CD8-positive, alpha-beta memory T cell (primary cell): ENCODE data around the gene DIAPH2. TPM values are rescaled to one million over a fixed set of nuclear protein-coding genes. Genes with fewer than 3 reads are reported as not detected.
A peak's percentile ranks its signal among the peaks of the same experiment; 100 is the strongest.
"Not testable (repeated sequence)": the region's sequence is repeated elsewhere in the genome, so short reads cannot be mapped to it uniquely, and the experiment has no call there.

Experiments used
- CTCF ChIA-PET: fragments of 350-600 bp; sonication (Branson Sonifier 250); formaldehyde crosslinking; loops from one replicate; lab custom pipeline; 2021; ENCODE audit warnings: antibody characterized with exemption; lab: Charles Lee
- POLR2A ChIA-PET: fragments of 350-600 bp; sonication (Branson Sonifier 250); formaldehyde crosslinking; loops from one replicate; lab custom pipeline; 2021; ENCODE audit warnings: antibody characterized with exemption; lab: Charles Lee
- DNase-seq, 5 donors: peaks; one replicate each; pipeline versions ENCODE4 v3.0.0 to v3.0.0-alpha.2; 2020 to 2022; ENCODE audit warnings: mixed read lengths in 1 of 5
- H3K27ac ChIP-seq: one replicate; pipeline ENCODE4 v1.7.0; 2013; ENCODE audit warnings: low read depth, mild to moderate bottlenecking, low read length, moderate library complexity
- H3K27me3 ChIP-seq: 2 replicates; pipeline ENCODE4 v1.7.0; 2013; ENCODE audit warnings: low read length, mild to moderate bottlenecking; ENCODE audit not compliant: insufficient read depth, poor library complexity, severe bottlenecking
- H3K36me3 ChIP-seq: 2 replicates; pipeline ENCODE4 v1.7.0; 2013; ENCODE audit warnings: mild to moderate bottlenecking, low read length, moderate library complexity; ENCODE audit not compliant: insufficient read depth
- H3K4me1 ChIP-seq: 2 replicates; pipeline ENCODE4 v1.7.0; 2013; ENCODE audit warnings: mild to moderate bottlenecking, low read length, moderate library complexity; ENCODE audit not compliant: insufficient read depth
- H3K4me3 ChIP-seq: 2 replicates; pipeline ENCODE4 v1.7.0; 2013; ENCODE audit warnings: mild to moderate bottlenecking, low read length
- H3K9me3 ChIP-seq: 2 replicates; pipeline ENCODE4 v1.7.0; 2013; ENCODE audit warnings: mild to moderate bottlenecking, low read length
- H3K27ac Mint-ChIP-seq, 8 donors: one replicate each; pipeline ENCODE4 v1.8.0; 2020 to 2021; ENCODE audit warnings: mixed read lengths in 8 of 8, mild to moderate bottlenecking in 6 of 8, inconsistent platforms in 3 of 8, moderate library complexity in 3 of 8
- H3K27me3 Mint-ChIP-seq, 2 donors: one replicate each; pipeline ENCODE4 v1.8.0; 2020 to 2021; ENCODE audit warnings: mixed read lengths in 2 of 2, mild to moderate bottlenecking in 1 of 2, moderate library complexity in 1 of 2
- H3K36me3 Mint-ChIP-seq, 3 donors: one replicate each; pipeline ENCODE4 v1.8.0; 2020 to 2021; ENCODE audit warnings: mixed read lengths in 3 of 3, inconsistent platforms in 1 of 3, mild to moderate bottlenecking in 1 of 3
- H3K4me1 Mint-ChIP-seq, 3 donors: one replicate each; pipeline ENCODE4 v1.8.0; 2020 to 2021; ENCODE audit warnings: mixed read lengths in 3 of 3, inconsistent platforms in 1 of 3, mild to moderate bottlenecking in 1 of 3
- H3K4me3 Mint-ChIP-seq, 7 donors: one replicate each; pipeline ENCODE4 v1.8.0; 2020 to 2021; ENCODE audit warnings: mixed read lengths in 7 of 7, mild to moderate bottlenecking in 6 of 7, moderate library complexity in 4 of 7, inconsistent platforms in 2 of 7
- H3K9me3 Mint-ChIP-seq, 5 donors: one replicate each; pipeline ENCODE4 v1.8.0; 2020 to 2022; ENCODE audit warnings: mixed read lengths in 5 of 5, mild to moderate bottlenecking in 3 of 5, moderate library complexity in 2 of 5, inconsistent platforms in 1 of 5
- polyA plus RNA-seq: library from polyadenylated mRNA; unstranded; fragments of 300-500 nt; fragmentation: Illumina TruSeq; gene quantifications from one replicate; pipeline ENCODE4 v1.2.3, GENCODE V29; 2021
- total RNA-seq, 2 experiments: library from RNA; stranded (reverse); gene quantifications; one replicate each; pipeline ENCODE4 v1.2.3, GENCODE V29; 2021

The DIAPH2 gene
- total and polyA plus RNA-seq, 3 experiments from 2014 or later: 5.6 to 11.5 (median 6.0) TPM

DNA sequence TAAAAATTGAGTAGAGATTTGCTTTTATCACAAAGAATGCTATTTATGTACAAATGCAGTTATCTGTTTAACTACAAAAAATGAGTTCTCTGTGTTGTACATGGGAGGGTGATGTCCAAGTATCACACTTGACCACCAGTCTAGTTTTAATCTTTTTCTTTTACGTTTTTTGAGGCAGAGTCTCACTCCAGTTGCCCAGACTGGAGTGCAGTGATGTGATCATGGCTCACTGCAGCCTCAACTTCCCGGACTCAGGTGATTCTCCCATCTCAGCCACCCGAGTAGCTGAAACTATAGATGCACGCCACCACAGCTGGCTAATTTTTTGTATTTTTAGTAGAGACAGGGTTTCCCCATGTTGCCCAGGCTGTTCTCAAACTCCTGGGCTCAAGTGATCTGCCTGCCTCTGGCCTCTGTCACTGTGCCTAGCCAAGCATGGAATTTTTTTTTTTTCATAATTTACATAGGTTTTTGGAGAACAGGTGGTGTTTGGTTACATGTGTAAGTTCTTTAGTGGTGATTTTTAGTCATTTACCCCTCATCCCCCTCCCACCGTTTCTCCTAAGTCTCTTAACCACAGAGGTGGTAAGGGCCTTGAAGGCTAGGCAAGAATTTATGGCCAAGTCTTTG lies 151.1 kb downstream of the DIAPH2 start:
- no peak overlapping the region for H3K4me3 Mint-ChIP-seq
- peak overlapping the region in 1 of 8 donors; percentile 82 for H3K27ac Mint-ChIP-seq
- no peaks in the 10 kb centered on the region for H3K27me3 ChIP-seq
- no peaks in the 10 kb centered on the region for H3K9me3 ChIP-seq
- H3K9me3 Mint-ChIP-seq: no peaks in the 10 kb centered on the region
- ChIA-PET POLR2A (no interaction called here), CTCF (no interaction called here)
- DNase-seq: no peak
- H3K36me3 ChIP-seq: no peaks in the 10 kb centered on the region
- H3K4me3 ChIP-seq: no peak overlapping the region
- no peak overlapping the region for H3K27ac ChIP-seq
- no peaks in the 10 kb centered on the region for H3K36me3 Mint-ChIP-seq
- H3K4me1 Mint-ChIP-seq: peaks cover 0 to 1% (median 0%) of the 10 kb centered on the region in 3 donors
- no peaks in the 10 kb centered on the region for H3K4me1 ChIP-seq
- H3K27me3 Mint-ChIP-seq: no peaks in the 10 kb centered on the region

DNA sequence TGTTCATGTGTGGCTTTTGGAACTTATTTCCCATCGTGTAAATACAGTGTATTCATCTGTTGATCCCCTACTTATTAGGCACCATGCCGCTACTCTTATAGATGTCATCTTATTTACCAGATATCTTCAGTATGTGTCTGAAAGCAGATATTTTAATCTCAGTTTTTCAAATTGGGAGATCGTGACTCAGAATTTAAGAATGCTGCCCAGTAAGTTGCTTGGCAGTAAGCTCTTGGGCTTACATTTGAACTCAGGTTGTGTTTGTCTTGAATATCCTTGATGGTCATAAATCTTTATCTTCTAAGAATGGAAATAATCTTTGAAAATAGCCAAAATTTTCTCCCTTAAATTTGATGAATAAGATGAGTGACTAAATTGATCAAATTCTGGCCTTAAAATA lies 153.2 kb downstream of the DIAPH2 start:
- peaks cover 0 to 1% (median 0%) of the 10 kb centered on the region in 3 donors for H3K4me1 Mint-ChIP-seq
- ChIA-PET CTCF (no interaction called here), POLR2A (no interaction called here)
- H3K36me3 Mint-ChIP-seq: peaks cover 0 to 2% (median 0%) of the 10 kb centered on the region in 3 donors
- DNase-seq: no peak
- Histone ChIP-seq H3K27me3 (no peaks in the 10 kb centered on the region), H3K27ac (no peak overlapping the region), H3K4me1 (no peaks in the 10 kb centered on the region), H3K9me3 (no peaks in the 10 kb centered on the region), H3K36me3 (no peaks in the 10 kb centered on the region), H3K4me3 (no peak overlapping the region)
- H3K9me3 Mint-ChIP-seq: no peaks in the 10 kb centered on the region
- H3K27me3 Mint-ChIP-seq: no peaks in the 10 kb centered on the region
- no peak overlapping the region for H3K4me3 Mint-ChIP-seq
- H3K27ac Mint-ChIP-seq: no peak overlapping the region

DNA sequence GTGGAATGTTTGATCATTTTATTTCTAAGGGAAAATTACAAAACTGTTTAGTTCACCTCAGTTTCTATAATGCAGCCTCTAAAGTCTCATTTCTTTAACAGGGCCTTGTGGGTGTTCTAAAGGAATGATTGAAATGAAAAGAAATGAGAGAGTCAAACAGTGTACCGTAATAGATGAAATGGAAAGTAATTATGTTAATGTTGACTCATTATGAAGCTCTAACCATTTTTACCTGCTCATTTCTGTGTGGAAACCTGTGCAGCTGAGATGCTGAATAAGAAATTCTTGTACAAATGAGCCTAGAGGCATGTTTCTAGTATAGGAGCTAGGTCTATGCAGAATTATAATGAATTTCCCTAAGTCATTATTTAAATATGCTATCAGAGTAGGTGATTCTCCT lies 153.9 kb downstream of the DIAPH2 start:
- H3K9me3 Mint-ChIP-seq: no peaks in the 10 kb centered on the region
- no peaks in the 10 kb centered on the region for H3K27me3 ChIP-seq

DNA sequence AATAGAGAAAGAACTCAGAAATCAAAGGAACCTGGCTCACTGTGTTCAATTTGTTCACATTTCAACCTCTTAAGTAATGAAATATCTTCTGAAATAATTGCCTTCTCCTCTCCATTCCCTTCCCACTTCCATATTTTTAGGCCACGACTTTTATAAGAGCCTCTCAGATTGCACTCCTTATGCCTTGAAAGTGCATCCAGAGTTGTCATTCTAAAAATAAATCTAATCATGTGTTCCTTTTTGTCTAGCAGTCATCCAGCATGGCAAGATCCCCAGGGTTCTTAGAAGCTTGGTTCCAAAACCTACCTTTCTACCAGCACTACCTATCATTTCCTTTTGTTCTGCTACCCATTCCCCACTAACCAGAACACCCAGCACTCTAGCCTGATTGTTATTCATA lies 156.7 kb downstream of the DIAPH2 start:
- ChIA-PET POLR2A (no interaction called here), CTCF (no interaction called here)
- Mint-ChIP-seq H3K4me3 (no peak overlapping the region), H3K4me1 (peaks cover 0 to 2% (median 0%) of the 10 kb centered on the region in 3 donors), H3K9me3 (no peaks in the 10 kb centered on the region), H3K27ac (no peak overlapping the region), H3K27me3 (peaks cover 0 to 5% of the 10 kb centered on the region in 2 donors), H3K36me3 (peaks cover 0 to 2% (median 0%) of the 10 kb centered on the region in 3 donors)
- Histone ChIP-seq H3K27me3 (no peaks in the 10 kb centered on the region), H3K36me3 (no peaks in the 10 kb centered on the region), H3K9me3 (no peaks in the 10 kb centered on the region), H3K4me3 (no peak overlapping the region), H3K4me1 (no peaks in the 10 kb centered on the region), H3K27ac (no peak overlapping the region)
- no peak for DNase-seq

More for the DNA sequence above, 153.9 kb downstream of the DIAPH2 start:
- POLR2A ChIA-PET: no interaction called here
- no peak for DNase-seq
- H3K27me3 Mint-ChIP-seq: peaks cover 0 to 1% of the 10 kb centered on the region in 2 donors
- CTCF ChIA-PET: no interaction called here
- H3K4me1 ChIP-seq: no peaks in the 10 kb centered on the region
- no peak overlapping the region for H3K27ac Mint-ChIP-seq
- H3K4me1 Mint-ChIP-seq: peaks cover 0 to 1% (median 0%) of the 10 kb centered on the region in 3 donors
- no peak overlapping the region for H3K4me3 Mint-ChIP-seq
- peaks cover 0 to 2% (median 0%) of the 10 kb centered on the region in 3 donors for H3K36me3 Mint-ChIP-seq
- no peak overlapping the region for H3K27ac ChIP-seq
- no peaks in the 10 kb centered on the region for H3K9me3 ChIP-seq
- no peak overlapping the region for H3K4me3 ChIP-seq
- H3K36me3 ChIP-seq: no peaks in the 10 kb centered on the region

DNA sequence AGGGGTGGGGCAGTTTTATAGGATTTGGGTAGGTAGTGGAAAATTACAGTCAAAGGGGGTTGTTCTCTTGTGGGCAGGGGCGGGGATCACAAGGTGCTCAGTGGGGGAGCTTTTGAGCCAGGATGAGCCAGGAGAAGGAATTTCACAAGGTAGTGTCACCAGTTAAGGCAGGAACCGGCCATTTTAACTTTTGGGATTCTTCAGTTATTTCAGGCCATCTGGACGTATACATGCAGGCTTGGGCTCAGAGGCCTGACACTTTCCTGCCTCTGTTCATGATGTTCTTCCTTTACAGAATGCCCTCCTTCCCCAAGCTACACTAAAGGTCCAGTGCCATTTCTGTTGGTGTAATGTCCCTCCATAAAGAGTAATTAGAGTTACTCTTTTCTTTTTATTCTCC lies 157.2 kb downstream of the DIAPH2 start:
- H3K4me3 Mint-ChIP-seq, H3K27ac Mint-ChIP-seq, DNase-seq, POLR2A ChIA-PET, H3K4me1 ChIP-seq, H3K36me3 Mint-ChIP-seq, H3K9me3 Mint-ChIP-seq, H3K27ac ChIP-seq, H3K4me3 ChIP-seq, CTCF ChIA-PET, H3K9me3 ChIP-seq, H3K36me3 ChIP-seq, H3K4me1 Mint-ChIP-seq, H3K27me3 Mint-ChIP-seq, H3K27me3 ChIP-seq: not testable (repeated sequence)

DNA sequence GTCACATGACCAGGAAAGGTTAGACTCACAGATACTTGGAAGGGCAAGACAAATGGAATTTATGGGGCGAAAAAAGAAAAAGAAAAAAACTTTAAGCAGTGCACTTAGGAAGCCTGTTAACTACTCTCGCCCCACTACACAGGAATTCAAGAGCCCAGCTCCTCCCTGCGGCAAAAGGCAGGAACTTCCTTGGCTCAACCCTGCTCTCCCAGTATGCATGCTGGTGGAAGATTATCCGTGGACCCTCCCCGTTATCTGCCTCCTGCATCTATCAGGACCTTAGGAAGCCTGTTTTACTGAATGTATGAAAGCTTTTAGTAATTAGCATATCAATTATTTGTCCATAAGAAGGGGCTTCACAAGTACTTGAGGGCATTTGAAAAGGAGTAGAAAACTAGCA lies 158.9 kb downstream of the DIAPH2 start:
- Mint-ChIP-seq H3K4me3 (no peak overlapping the region), H3K27me3 (peaks cover 0 to 5% of the 10 kb centered on the region in 2 donors), H3K27ac (no peak overlapping the region), H3K9me3 (no peaks in the 10 kb centered on the region), H3K36me3 (peaks cover 0 to 2% (median 0%) of the 10 kb centered on the region in 3 donors), H3K4me1 (peaks cover 0 to 5% (median 2%) of the 10 kb centered on the region in 3 donors)
- ChIA-PET CTCF (no interaction called here), POLR2A (no interaction called here)
- Histone ChIP-seq H3K27ac (no peak overlapping the region), H3K4me3 (no peak overlapping the region), H3K36me3 (no peaks in the 10 kb centered on the region), H3K27me3 (no peaks in the 10 kb centered on the region), H3K4me1 (no peaks in the 10 kb centered on the region), H3K9me3 (no peaks in the 10 kb centered on the region)
- no peak for DNase-seq

DNA sequence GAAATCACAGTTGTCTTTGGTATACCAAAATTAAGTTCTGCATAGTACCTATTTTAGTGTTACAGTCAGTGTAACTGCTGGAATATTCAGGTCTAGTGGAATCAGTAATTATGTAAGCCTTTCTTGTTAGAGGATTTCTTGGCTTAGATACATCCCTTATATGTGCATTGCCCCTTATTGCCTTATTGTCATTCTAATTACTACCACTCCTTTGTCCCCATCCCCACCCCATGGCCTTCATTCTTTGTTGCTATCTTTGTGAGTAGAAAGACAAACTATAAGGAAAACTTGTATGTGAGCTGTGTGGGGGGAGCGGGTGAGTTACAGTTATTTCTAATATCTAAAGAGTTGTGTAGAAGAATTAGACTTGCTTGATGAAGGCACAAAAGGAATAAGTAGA lies 162.2 kb downstream of the DIAPH2 start:
- ChIA-PET CTCF (no interaction called here), POLR2A (no interaction called here)
- Mint-ChIP-seq H3K4me3 (no peak overlapping the region), H3K27ac (no peak overlapping the region), H3K36me3 (peaks cover 0 to 2% (median 0%) of the 10 kb centered on the region in 3 donors), H3K9me3 (no peaks in the 10 kb centered on the region), H3K4me1 (peaks cover 0 to 5% (median 2%) of the 10 kb centered on the region in 3 donors), H3K27me3 (peaks cover 0 to 5% of the 10 kb centered on the region in 2 donors)
- no peak overlapping the region for H3K27ac ChIP-seq
- no peaks in the 10 kb centered on the region for H3K27me3 ChIP-seq
- H3K4me3 ChIP-seq: no peak overlapping the region
- no peaks in the 10 kb centered on the region for H3K36me3 ChIP-seq
- no peaks in the 10 kb centered on the region for H3K4me1 ChIP-seq
- no peak for DNase-seq
- no peaks in the 10 kb centered on the region for H3K9me3 ChIP-seq

DNA sequence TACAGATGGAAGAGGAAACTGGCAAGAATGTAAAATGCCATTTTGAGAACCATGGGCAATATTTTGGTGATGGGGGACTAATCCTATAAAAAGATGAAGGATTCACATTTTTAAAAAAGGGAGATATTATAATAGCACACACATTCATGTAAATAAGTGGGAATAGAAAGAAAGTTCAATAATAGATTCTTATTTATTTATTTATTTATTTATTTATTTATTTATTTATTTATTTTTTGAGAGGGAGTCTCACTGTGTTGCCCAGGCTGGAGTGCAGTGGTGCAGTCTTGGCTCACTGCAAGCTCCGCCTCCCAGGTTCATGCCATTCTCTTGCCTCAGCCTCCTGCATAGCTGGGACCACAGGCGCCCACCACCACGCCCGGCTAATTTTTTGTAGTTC lies 174.8 kb downstream of the DIAPH2 start:
- H3K27me3 ChIP-seq, CTCF ChIA-PET, H3K36me3 ChIP-seq, H3K4me1 ChIP-seq, H3K36me3 Mint-ChIP-seq, H3K27ac ChIP-seq, H3K4me3 Mint-ChIP-seq, H3K27ac Mint-ChIP-seq, H3K9me3 Mint-ChIP-seq, POLR2A ChIA-PET, H3K4me3 ChIP-seq, H3K27me3 Mint-ChIP-seq, H3K9me3 ChIP-seq, DNase-seq: not testable (repeated sequence)
- H3K4me1 Mint-ChIP-seq: peaks cover 0 to 14% (median 3%) of the 10 kb centered on the region in 3 donors
